NB4 (cell line): ENCODE measurements around the gene CLEC16A.

Experiments used
- CTCF ChIP-seq: IDR thresholded peaks from one replicate; pipeline ENCODE4 v1.5.1; 2012; ENCODE audit warnings: low read depth, low read length
- MYC ChIP-seq: IDR thresholded peaks from 2 replicates; pipeline ENCODE4 v1.6.1; 2011; ENCODE audit warnings: low read depth, low read length
- POLR2A ChIP-seq: IDR thresholded peaks from 2 replicates; pipeline ENCODE4 v1.6.1; 2011; ENCODE audit warnings: mild to moderate bottlenecking; ENCODE audit not compliant: insufficient read length; ENCODE audit errors: extremely low read depth

- TF ChIP-seq CTCF (no peak), MYC (no peak), POLR2A (no peak)
These were observed 9.0 kb upstream of the CLEC16A start for GRCh38 chr16:10935226-10935915.
